GM12872 (cell line): ENCODE results near the gene RBM20.

ENCODE experiments used
- TF ChIP-seq, protein P1 (sequence below): IDR thresholded peaks from 3 replicates; pipeline ENCODE4 v1.5.1; 2011; ENCODE audit warnings: low read depth, mild to moderate bottlenecking, low read length, moderate library complexity; ENCODE audit not compliant: insufficient read depth

RBM20 gene

DNA sequence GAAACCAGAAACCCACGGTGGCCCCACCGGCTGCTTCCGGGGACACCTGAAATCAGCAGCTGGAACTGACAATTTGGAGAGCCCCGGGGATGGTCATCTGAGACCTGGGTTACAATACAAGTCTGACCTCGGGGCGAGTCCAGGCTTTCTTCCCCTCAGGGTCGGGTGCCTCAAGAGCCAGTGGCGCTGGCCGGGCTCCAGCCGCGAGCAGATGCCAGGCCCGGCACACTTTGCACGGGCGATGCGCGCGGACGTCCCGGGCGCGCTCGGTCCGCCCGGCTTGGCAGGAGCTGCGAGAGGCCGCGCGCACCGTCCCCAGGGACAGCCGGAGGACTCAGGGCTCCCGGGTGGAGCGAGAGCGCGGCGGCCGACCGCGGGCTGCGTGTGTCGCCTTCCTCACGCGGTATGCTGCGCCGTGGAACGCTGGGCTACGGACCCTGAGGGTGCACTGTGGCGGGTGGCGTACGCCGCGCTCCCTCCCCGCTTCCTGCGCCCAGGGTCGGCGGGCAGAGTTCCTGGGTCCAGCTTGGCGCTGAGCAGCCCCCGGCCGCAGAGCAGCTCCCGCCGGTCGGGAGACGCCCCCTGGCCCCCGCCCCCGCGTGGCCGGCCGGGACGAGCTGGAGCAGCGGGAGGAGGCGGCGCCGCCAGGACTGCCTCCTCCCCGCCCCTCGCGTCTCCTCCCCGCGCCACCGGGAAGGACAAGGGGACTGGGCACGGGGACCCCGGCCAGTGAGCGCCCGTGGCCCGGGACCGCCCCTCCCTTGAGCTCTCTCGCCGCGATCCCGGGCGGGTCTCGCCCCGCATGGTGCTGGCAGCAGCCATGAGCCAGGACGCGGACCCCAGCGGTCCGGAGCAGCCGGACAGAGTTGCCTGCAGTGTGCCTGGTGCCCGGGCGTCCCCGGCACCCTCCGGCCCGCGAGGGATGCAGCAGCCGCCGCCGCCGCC, at the start of gene RBM20:
Gene RBM20, plus strand, starts transcription at position 684 of the 945 bp plus-strand sequence. Its CDS starts 119 bp downstream, at position 803.
- TF ChIP-seq, protein P1, sequence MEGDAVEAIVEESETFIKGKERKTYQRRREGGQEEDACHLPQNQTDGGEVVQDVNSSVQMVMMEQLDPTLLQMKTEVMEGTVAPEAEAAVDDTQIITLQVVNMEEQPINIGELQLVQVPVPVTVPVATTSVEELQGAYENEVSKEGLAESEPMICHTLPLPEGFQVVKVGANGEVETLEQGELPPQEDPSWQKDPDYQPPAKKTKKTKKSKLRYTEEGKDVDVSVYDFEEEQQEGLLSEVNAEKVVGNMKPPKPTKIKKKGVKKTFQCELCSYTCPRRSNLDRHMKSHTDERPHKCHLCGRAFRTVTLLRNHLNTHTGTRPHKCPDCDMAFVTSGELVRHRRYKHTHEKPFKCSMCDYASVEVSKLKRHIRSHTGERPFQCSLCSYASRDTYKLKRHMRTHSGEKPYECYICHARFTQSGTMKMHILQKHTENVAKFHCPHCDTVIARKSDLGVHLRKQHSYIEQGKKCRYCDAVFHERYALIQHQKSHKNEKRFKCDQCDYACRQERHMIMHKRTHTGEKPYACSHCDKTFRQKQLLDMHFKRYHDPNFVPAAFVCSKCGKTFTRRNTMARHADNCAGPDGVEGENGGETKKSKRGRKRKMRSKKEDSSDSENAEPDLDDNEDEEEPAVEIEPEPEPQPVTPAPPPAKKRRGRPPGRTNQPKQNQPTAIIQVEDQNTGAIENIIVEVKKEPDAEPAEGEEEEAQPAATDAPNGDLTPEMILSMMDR: no peak

DNA sequence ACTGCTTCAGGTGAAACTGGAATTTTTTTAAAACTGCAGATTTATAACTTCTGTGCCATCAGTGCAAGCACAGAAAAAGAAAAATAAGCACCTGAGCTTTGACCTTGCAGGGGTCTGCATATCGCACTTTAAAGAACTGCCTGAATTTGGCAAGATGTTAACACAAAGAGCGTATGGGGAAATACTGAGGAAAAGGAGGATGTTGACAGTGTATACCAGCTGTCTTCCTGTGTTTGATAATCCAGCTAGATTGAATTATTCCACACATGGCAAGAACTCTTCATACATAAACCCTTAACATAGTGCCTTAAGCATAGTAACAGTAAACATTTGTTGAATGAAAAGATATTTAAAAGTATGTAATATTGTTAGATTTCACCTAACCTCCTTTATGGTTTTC, 46.7 kb upstream of the RBM20 start:
- TF ChIP-seq, protein P1: no peak

DNA sequence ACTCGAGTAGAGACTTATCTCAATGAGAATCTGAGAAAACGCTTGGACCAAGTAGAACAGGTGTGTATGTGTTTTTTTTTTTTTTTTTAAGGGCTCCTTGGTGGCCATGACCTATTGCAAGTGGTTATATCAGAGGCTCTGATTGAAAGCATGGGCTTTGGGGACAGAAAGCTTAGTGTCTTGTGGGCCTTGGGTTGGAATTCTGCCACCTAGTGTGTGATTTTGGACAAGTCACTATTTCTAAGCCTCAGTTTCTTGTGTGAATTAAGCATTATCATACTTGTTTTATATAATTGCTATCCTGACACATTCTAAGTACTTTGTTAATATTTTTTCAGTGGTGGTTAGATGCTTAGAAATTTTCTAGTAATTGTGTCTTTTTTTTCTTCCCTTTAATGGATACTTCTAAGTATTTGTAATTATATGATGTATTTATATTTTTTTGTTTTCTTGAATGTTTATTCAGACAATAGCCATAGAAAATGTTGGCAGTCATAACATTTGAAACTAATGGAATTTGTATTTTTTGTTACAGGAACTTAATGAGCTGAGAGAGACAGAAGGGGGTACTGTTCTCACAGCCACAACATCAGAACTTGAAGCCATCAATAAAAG, 43.5 kb upstream of the RBM20 start:
- TF ChIP-seq, protein P1: peak; percentile 64

DNA sequence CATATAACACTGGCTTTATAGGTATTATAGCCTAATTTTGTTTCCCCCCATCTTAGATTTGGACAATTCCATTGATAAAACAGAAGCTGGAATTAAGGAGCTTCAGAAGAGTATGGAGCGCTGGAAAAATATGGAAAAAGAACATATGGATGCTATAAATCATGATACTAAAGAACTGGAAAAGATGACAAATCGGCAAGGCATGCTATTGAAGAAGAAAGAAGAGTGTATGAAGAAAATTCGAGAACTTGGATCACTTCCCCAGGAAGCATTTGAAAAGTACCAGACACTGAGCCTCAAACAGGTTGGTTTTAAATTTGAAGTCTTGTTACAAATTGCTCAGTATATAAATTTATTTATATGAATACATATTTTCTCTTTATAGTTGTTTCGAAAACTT, 42.6 kb upstream of the RBM20 start:
- TF ChIP-seq, protein P1: no peak

DNA sequence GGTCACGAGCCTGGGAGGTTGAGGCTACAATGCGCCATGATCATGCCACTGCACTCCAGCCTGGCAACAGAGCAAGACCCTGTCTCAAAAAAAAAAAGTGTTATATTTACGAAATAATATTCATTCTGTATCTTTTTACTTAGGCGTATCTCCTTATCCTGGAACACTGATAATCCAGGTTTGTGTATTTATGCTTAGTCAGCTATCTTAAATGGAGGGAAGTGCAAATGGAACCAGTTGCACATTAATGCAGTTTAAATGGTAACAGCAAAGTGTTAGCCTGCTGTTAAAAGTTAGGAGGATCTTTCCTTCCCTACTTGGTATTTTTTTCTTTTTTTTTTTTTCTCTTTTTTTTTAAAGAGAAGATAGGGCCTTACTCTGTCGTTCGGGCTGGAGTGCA, 36.0 kb upstream of the RBM20 start:
- TF ChIP-seq, protein P1: no peak

DNA sequence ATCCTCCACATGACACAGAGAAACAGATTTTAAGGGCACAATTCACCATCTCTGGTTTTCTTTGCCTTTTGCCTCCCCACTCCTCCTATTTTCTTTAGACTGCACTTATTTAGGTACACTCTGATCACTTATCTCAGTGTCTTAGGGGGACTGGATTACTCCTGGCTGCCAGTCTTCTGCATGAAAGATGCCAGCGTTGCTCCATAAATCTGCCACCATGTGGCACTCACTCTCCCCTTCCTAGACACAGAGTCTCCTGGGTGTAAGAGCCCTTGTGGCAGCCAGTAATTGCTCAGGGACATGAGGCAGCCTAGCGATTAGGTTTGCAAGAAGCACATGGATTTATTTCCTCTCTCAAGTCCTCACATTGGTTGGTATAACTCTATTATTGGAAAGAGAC, 34.5 kb upstream of the RBM20 start:
- TF ChIP-seq, protein P1: 0 out of 3 replicates have a peak, but pooled peaks have one; percentile 6

DNA sequence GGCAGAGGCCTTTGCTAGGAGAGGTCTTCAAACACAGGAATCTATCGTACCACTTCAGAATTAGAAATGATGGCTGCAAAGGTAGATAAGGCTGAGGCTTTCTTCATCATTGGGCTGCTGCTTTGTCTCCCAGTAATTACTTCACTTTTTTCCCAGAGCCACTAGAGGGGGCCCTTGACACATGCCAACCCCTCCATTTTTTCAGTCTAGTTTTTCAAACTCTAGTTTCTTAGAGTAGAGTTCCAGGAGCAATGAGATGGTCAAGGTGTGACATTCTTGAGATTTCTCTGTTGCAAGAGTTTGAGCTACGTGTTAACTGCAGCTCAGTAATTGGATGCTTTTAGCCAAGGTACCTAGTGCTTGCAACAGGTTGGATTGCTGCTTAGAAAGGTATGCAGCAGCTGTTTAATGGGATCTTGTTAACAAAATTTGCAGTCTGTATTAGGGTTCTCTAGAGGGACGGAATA, 33.8 kb upstream of the RBM20 start:
- TF ChIP-seq, protein P1: peak; percentile 87
